ENCODE results near the gene PRF1. TPM values are rescaled to one million over a fixed set of nuclear protein-coding genes. Genes with fewer than 3 reads are reported as not detected.
A peak's percentile ranks its signal among the peaks of the same experiment; 100 is the strongest.

The PRF1 gene
- total and polyA plus RNA-seq, 4 experiments from 2014 or later: 18.0 to 67.5 (median 42.3) TPM

GRCh38 chr10:70626056-70626455 is 23.5 kb upstream of the PRF1 start:
- CTCF ChIA-PET (ENCODE audit: partially characterized antibody): interaction anchor here (2.1 kb wide), 1 partner anchor 75 kb away, joined by 7 read pairs; no protein-coding TSS in a partner anchor
- no peak overlapping the region for H3K27ac ChIP-seq (ENCODE audit: low read depth, low read length)
- H3K36me3 ChIP-seq (ENCODE audit: insufficient read depth, low read length): no peaks in the 10 kb centered on the region
- intact Hi-C loops (cut with micrococcal nuclease): no loop called here
- no peak overlapping the region for H3K27ac Mint-ChIP-seq
- peaks cover 4 to 5% of the 10 kb centered on the region in 2 donors for H3K27me3 Mint-ChIP-seq
- no peaks in the 10 kb centered on the region for H3K4me1 Mint-ChIP-seq
- no peak for DNase-seq
- H3K27me3 ChIP-seq (ENCODE audit: insufficient read depth, low read length): no peaks in the 10 kb centered on the region
- peaks cover 0 to 2% of the 10 kb centered on the region in 2 donors for H3K36me3 Mint-ChIP-seq
- H3K4me3 Mint-ChIP-seq: no peak overlapping the region
- H3K9me3 Mint-ChIP-seq: peaks cover 0 to 29% (median 10%) of the 10 kb centered on the region in 8 donors
- H3K4me1 ChIP-seq (ENCODE audit: insufficient read depth, low read length): no peaks in the 10 kb centered on the region
- H3K9me3 ChIP-seq (ENCODE audit: control insufficient read depth in 1 of 2, low read length in 2 of 2): peaks cover 0 to 9% of the 10 kb centered on the region in 2 donors
- POLR2A ChIA-PET (ENCODE audit: partially characterized antibody): no interaction called here
- H3K4me3 ChIP-seq (ENCODE audit: low read length in 2 of 2): no peak overlapping the region

- Histone ChIP-seq H3K27me3 (ENCODE audit: insufficient read depth, low read length) (no peaks in the 10 kb centered on the region), H3K9me3 (ENCODE audit: control insufficient read depth in 1 of 2, low read length in 2 of 2) (peaks cover 0 to 3% of the 10 kb centered on the region in 2 donors), H3K36me3 (ENCODE audit: insufficient read depth, low read length) (no peaks in the 10 kb centered on the region), H3K4me3 (ENCODE audit: low read length in 2 of 2) (no peak overlapping the region), H3K4me1 (ENCODE audit: insufficient read depth, low read length) (no peaks in the 10 kb centered on the region), H3K27ac (ENCODE audit: low read depth, low read length) (no peak overlapping the region)
- CTCF ChIA-PET (ENCODE audit: partially characterized antibody): no interaction called here
- intact Hi-C loops (cut with micrococcal nuclease): no loop called here
- no peak overlapping the region for H3K27ac Mint-ChIP-seq
- H3K9me3 Mint-ChIP-seq: peaks cover 0 to 43% (median 23%) of the 10 kb centered on the region in 8 donors
- POLR2A ChIA-PET (ENCODE audit: partially characterized antibody): no interaction called here
- H3K4me1 Mint-ChIP-seq: peaks cover 0 to 10% (median 0%) of the 10 kb centered on the region in 4 donors
- peaks cover 9% of the 10 kb centered on the region in 2 donors for H3K27me3 Mint-ChIP-seq
- H3K4me3 Mint-ChIP-seq: no peak overlapping the region
- no peak for DNase-seq
- peaks cover 5 to 6% of the 10 kb centered on the region in 2 donors for H3K36me3 Mint-ChIP-seq
Measured at GRCh38 chr10:70622981-70623844, 20.7 kb upstream of the PRF1 start.

GRCh38 chr10:70622541-70622940 is 20.0 kb upstream of the PRF1 start:
- no peak overlapping the region for H3K4me3 ChIP-seq (ENCODE audit: low read length in 2 of 2)
- no peaks in the 10 kb centered on the region for H3K27me3 ChIP-seq (ENCODE audit: insufficient read depth, low read length)
- Mint-ChIP-seq H3K36me3 (peaks cover 3 to 6% of the 10 kb centered on the region in 2 donors), H3K4me3 (no peak overlapping the region), H3K9me3 (peaks cover 0 to 36% (median 23%) of the 10 kb centered on the region in 8 donors), H3K27me3 (peaks cover 7 to 9% of the 10 kb centered on the region in 2 donors), H3K27ac (no peak overlapping the region), H3K4me1 (peaks cover 0 to 12% (median 0%) of the 10 kb centered on the region in 4 donors)
- no peaks in the 10 kb centered on the region for H3K4me1 ChIP-seq (ENCODE audit: insufficient read depth, low read length)
- POLR2A ChIA-PET (ENCODE audit: partially characterized antibody): no interaction called here
- DNase-seq: no peak
- intact Hi-C loops (cut with micrococcal nuclease): no loop called here
- no peaks in the 10 kb centered on the region for H3K36me3 ChIP-seq (ENCODE audit: insufficient read depth, low read length)
- no peaks in the 10 kb centered on the region for H3K9me3 ChIP-seq (ENCODE audit: control insufficient read depth in 1 of 2, low read length in 2 of 2)
- no peak overlapping the region for H3K27ac ChIP-seq (ENCODE audit: low read depth, low read length)
- CTCF ChIA-PET (ENCODE audit: partially characterized antibody): no interaction called here

GRCh38 chr10:70621503-70622078 is 19.1 kb upstream of the PRF1 start:
- Histone ChIP-seq H3K4me3 (ENCODE audit: low read length in 2 of 2) (no peak overlapping the region), H3K9me3 (ENCODE audit: control insufficient read depth in 1 of 2, low read length in 2 of 2) (no peaks in the 10 kb centered on the region), H3K36me3 (ENCODE audit: insufficient read depth, low read length) (no peaks in the 10 kb centered on the region), H3K27ac (ENCODE audit: low read depth, low read length) (no peak overlapping the region), H3K4me1 (ENCODE audit: insufficient read depth, low read length) (no peaks in the 10 kb centered on the region), H3K27me3 (ENCODE audit: insufficient read depth, low read length) (no peaks in the 10 kb centered on the region)
- CTCF ChIA-PET (ENCODE audit: partially characterized antibody): no interaction called here
- intact Hi-C loops (cut with micrococcal nuclease): no loop called here
- POLR2A ChIA-PET (ENCODE audit: partially characterized antibody): no interaction called here
- Mint-ChIP-seq H3K4me3 (no peak overlapping the region), H3K9me3 (peaks cover 0 to 32% (median 23%) of the 10 kb centered on the region in 8 donors), H3K27ac (no peak overlapping the region), H3K36me3 (peaks cover 3 to 6% of the 10 kb centered on the region in 2 donors), H3K27me3 (peaks cover 9% of the 10 kb centered on the region in 2 donors), H3K4me1 (peaks cover 0 to 20% (median under 1%) of the 10 kb centered on the region in 4 donors)
- DNase-seq: no peak

DNA sequence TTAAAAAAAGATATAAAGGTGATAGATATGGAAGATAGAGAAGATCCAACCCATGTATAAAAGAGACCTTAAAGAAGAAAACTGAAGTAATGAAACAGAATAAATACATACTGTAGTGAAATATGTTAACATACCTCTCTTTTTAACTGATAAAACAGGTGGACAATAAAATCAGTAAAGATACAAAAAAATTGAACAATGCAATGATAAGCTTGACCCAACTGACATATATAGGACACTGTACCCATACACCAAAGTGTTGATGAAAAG is 17.4 kb upstream of the PRF1 start:
- Mint-ChIP-seq H3K27ac (no peak overlapping the region), H3K9me3 (peaks cover 0 to 28% (median 23%) of the 10 kb centered on the region in 8 donors), H3K4me1 (peaks cover 0 to 23% (median under 1%) of the 10 kb centered on the region in 4 donors), H3K27me3 (peaks cover 9 to 10% of the 10 kb centered on the region in 2 donors), H3K36me3 (peaks cover 3 to 6% of the 10 kb centered on the region in 2 donors), H3K4me3 (no peak overlapping the region)
- Histone ChIP-seq H3K4me3 (ENCODE audit: low read length in 2 of 2) (no peak overlapping the region), H3K27ac (ENCODE audit: low read depth, low read length) (no peak overlapping the region), H3K9me3 (ENCODE audit: control insufficient read depth in 1 of 2, low read length in 2 of 2) (no peaks in the 10 kb centered on the region), H3K36me3 (ENCODE audit: insufficient read depth, low read length) (no peaks in the 10 kb centered on the region), H3K4me1 (ENCODE audit: insufficient read depth, low read length) (no peaks in the 10 kb centered on the region), H3K27me3 (ENCODE audit: insufficient read depth, low read length) (no peaks in the 10 kb centered on the region)
- ChIA-PET POLR2A (ENCODE audit: partially characterized antibody) (no interaction called here), CTCF (ENCODE audit: partially characterized antibody) (interaction anchor here (1.1 kb wide), 1 partner anchor 61 kb away, joined by 4 read pairs; no protein-coding TSS in a partner anchor)
- DNase-seq: no peak
- intact Hi-C loops (cut with micrococcal nuclease): no loop called here

GRCh38 chr10:70619271-70620019 is 16.9 kb upstream of the PRF1 start:
- CTCF ChIA-PET (ENCODE audit: partially characterized antibody): interaction anchor here (1.1 kb wide), 1 partner anchor 60 kb away, joined by 4 read pairs; no protein-coding TSS in a partner anchor
- DNase-seq: no peak
- Histone ChIP-seq H3K36me3 (ENCODE audit: insufficient read depth, low read length) (no peaks in the 10 kb centered on the region), H3K27ac (ENCODE audit: low read depth, low read length) (no peak overlapping the region), H3K4me3 (ENCODE audit: low read length in 2 of 2) (no peak overlapping the region), H3K4me1 (ENCODE audit: insufficient read depth, low read length) (no peaks in the 10 kb centered on the region), H3K27me3 (ENCODE audit: insufficient read depth, low read length) (no peaks in the 10 kb centered on the region), H3K9me3 (ENCODE audit: control insufficient read depth in 1 of 2, low read length in 2 of 2) (no peaks in the 10 kb centered on the region)
- POLR2A ChIA-PET (ENCODE audit: partially characterized antibody): no interaction called here
- Mint-ChIP-seq H3K27me3 (peaks cover 9 to 10% of the 10 kb centered on the region in 2 donors), H3K27ac (peak overlapping the region in 1 of 7 donors; percentile 9), H3K9me3 (peaks cover 0 to 28% (median 23%) of the 10 kb centered on the region in 8 donors), H3K4me3 (no peak overlapping the region), H3K36me3 (peaks cover 3 to 6% of the 10 kb centered on the region in 2 donors), H3K4me1 (peaks cover 0 to 23% (median 2%) of the 10 kb centered on the region in 4 donors)
- intact Hi-C loops (cut with micrococcal nuclease): no loop called here

GRCh38 chr10:70618663-70619062 is 16.1 kb upstream of the PRF1 start:
- no peak for DNase-seq
- intact Hi-C loops (cut with micrococcal nuclease): no loop called here
- no peak overlapping the region for H3K4me3 ChIP-seq (ENCODE audit: low read length in 2 of 2)
- peaks cover 0 to 23% (median 5%) of the 10 kb centered on the region in 4 donors for H3K4me1 Mint-ChIP-seq
- H3K4me1 ChIP-seq (ENCODE audit: insufficient read depth, low read length): no peaks in the 10 kb centered on the region
- no peak overlapping the region for H3K27ac ChIP-seq (ENCODE audit: low read depth, low read length)
- no peaks in the 10 kb centered on the region for H3K36me3 ChIP-seq (ENCODE audit: insufficient read depth, low read length)
- H3K27me3 ChIP-seq (ENCODE audit: insufficient read depth, low read length): no peaks in the 10 kb centered on the region
- peak overlapping the region in 1 of 7 donors; percentile 9 for H3K27ac Mint-ChIP-seq
- H3K9me3 Mint-ChIP-seq: peaks cover 0 to 28% (median 23%) of the 10 kb centered on the region in 8 donors
- peaks cover 6 to 10% of the 10 kb centered on the region in 2 donors for H3K27me3 Mint-ChIP-seq
- H3K4me3 Mint-ChIP-seq: peak overlapping the region in 1 of 8 donors; percentile 3
- peaks cover 3 to 6% of the 10 kb centered on the region in 2 donors for H3K36me3 Mint-ChIP-seq
- no peaks in the 10 kb centered on the region for H3K9me3 ChIP-seq (ENCODE audit: control insufficient read depth in 1 of 2, low read length in 2 of 2)
- ChIA-PET POLR2A (ENCODE audit: partially characterized antibody) (no interaction called here), CTCF (ENCODE audit: partially characterized antibody) (no interaction called here)

Data from CD4-positive, alpha-beta memory T cell (primary cell).